ENCODE results near the gene SLC16A7.

Gene SLC16A7

DNA sequence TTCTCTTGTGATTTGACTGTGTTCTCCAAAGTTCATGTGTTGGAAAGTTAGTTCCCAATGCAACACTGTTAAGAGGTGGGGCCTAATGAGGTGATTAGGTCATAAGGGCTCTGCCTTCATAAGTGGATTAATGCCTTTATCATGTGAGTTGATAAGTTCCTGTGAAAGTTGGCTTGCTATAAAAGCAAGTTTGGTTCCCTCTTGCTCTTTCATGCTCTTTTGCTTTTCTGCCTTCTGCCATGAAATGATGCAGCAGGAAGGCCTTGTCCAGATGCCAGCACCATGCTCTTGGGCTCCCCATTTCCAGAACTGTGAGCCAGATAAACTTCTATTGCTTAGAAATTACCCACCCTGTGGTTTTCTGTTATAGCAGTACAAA is 41.9 kb downstream of the SLC16A7 start:
- no peak for TF ChIP-seq CTCF (IDR thresholded peaks at IDR 0.05; ENCODE audit: borderline replicate concordance, insufficient read depth, low read depth, low read length)
- no peak overlapping the region for H3K4me3 ChIP-seq (ENCODE audit: low read depth, low read length)

DNA sequence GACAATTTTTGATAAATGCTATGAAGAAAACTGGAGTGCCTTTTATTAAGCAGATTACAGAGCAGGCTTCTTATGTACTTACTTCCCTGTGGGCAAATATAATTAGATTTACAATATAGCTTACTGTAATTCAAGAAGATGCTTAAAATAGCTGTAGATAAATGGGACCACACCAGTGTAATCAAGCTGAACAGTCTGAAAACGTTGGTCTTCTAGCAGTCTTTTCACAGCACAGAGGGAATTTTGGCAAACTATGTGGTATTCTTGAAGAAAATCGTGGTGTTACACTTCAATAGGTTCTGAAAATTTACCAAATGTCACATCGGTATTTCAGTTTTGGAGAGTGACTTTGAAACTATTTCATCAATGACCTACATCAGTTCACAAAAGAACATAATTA is 47.7 kb downstream of the SLC16A7 start:
- H3K4me3 ChIP-seq (ENCODE audit: low read depth, low read length), result no peak overlapping the region
- TF ChIP-seq CTCF (IDR thresholded peaks at IDR 0.05; ENCODE audit: borderline replicate concordance, insufficient read depth, low read depth, low read length), result no peak

- H3K4me3 ChIP-seq (ENCODE audit: low read depth, low read length), result no peak overlapping the region
- TF ChIP-seq CTCF (IDR thresholded peaks at IDR 0.05; ENCODE audit: borderline replicate concordance, insufficient read depth, low read depth, low read length), result no peak
Measured at GRCh38 chr12:59645242-59645641, 49.4 kb downstream of the SLC16A7 start.

DNA sequence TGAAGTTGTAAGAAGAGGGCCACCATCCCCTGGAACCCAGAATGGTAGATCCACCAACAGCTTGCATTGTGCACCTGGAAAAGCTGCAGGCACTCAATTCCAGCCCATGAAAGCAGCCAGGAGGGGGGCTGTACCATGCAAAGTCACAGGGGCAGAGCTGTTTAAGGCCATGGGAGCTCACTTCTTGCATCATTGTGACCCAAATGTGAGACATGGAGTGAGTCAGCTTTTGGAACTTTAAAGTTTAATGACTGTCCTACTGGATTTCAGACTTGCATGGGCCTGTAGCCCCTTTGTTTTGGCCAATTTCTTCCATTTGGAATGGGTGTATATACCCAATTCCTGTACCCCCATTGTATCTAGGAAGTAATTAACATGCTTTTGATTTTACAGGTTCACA is 50.8 kb downstream of the SLC16A7 start:
- TF ChIP-seq CTCF (IDR thresholded peaks at IDR 0.05; ENCODE audit: borderline replicate concordance, insufficient read depth, low read depth, low read length), result no peak
- no peak overlapping the region for H3K4me3 ChIP-seq (ENCODE audit: low read depth, low read length)

DNA sequence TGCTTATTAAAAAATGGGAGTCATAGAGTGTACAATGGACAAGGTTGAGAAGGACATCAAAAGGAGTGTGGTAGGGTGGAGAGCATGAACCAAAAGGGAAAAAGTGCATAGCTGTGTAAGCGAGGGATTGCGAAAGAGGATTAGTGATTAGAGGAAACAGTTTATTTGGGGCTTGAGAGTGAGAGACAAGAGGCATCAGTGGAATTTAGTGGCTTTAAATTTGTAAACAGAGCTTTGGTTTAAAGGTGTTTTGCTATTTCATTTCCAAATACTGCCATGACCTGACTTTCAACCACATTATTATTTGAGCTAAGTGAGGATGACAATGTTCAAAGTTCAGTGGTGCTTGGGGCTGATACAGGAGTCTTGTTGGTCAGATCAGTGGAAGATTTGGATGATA is 53.4 kb downstream of the SLC16A7 start:
- TF ChIP-seq CTCF (IDR thresholded peaks at IDR 0.05; ENCODE audit: borderline replicate concordance, insufficient read depth, low read depth, low read length), result no peak
- H3K4me3 ChIP-seq (ENCODE audit: low read depth, low read length), result no peak overlapping the region

DNA sequence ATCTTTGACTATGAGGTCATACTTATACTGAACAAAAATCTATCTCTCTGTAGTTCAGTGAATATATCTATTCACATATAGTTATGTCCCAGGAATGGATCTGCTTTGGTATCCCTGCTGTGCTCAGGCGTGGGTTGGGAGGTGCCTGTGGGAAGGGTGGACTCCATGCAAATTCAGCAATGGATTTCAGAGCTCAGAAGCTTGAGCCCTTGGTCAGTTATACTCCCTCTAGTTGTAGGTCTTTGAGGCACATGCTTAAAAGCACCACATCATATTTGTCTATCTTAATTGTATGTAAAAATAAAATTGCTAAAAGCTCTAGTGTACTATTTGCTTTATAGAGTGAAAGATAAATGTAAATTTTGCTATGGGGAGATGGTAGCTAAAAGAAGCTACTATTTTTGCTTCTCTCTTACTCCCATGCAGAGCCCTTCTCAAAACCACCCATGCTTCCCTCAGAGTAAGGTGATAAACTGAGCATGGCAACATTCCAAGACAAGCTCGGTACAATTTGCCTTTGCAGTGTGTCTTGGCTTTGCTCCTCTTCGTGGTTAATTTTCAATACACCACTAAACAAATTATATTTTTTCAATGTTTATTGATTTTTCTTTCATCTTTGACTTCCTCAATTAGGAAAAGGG is 54.9 kb downstream of the SLC16A7 start:
- H3K4me3 ChIP-seq (ENCODE audit: low read depth, low read length), result no peak overlapping the region
- no peak for TF ChIP-seq CTCF (IDR thresholded peaks at IDR 0.05; ENCODE audit: borderline replicate concordance, insufficient read depth, low read depth, low read length)

GRCh38 chr12:59651229-59651920 is 55.5 kb downstream of the SLC16A7 start:
- no peak for TF ChIP-seq CTCF (IDR thresholded peaks at IDR 0.05; ENCODE audit: borderline replicate concordance, insufficient read depth, low read depth, low read length)
- H3K4me3 ChIP-seq (ENCODE audit: low read depth, low read length), result no peak overlapping the region

All from GM12875 (cell line).